HepG2 (cell line): ENCODE measurements around the gene BLID. TPM values are rescaled to one million over a fixed set of nuclear protein-coding genes. Genes with fewer than 3 reads are reported as not detected.

ENCODE experiments used
- ATAC-seq: fragments of 200-7000 bp; cut with Tn5 transposase; 3 replicates; pipeline ENCODE4 v1.9.1; 2020; ENCODE audit warnings: mild to moderate bottlenecking, moderate library complexity
- BruUV-seq: library from RNA; stranded (reverse); fragments of 400-500 nt; replicated peaks from 2 replicates; lab custom pipeline; 2021; lab: Mats Ljungman, UMichigan
- CTCF ChIA-PET: fragments of 300-600 bp; formaldehyde crosslinking; extraction: SDS; loops from one replicate; lab custom pipeline; 2021; ENCODE audit warnings: low total read pairs, inconsistent platforms, low intra/inter-chr PET ratio; lab: Yijun Ruan, JAX
- POLR2A ChIA-PET: fragments of 350-600 bp; sonication (Branson Sonifier 250); formaldehyde crosslinking; loops from one replicate; lab custom pipeline; 2020; ENCODE audit warnings: antibody characterized with exemption, inconsistent platforms; lab: Yijun Ruan, JAX
- DNase-seq: peaks from one replicate; pipeline ENCODE4 v3.0.0-alpha.2; 2015; ENCODE audit warnings: low spot score
- FAIRE-seq: peaks from 3 replicates; lab custom pipeline; 2011; peaks lifted over from hg19 to GRCh38; lab: Jason Lieb, UNC
- H2AFZ ChIP-seq: one replicate; pipeline ENCODE4 v1.6.1; 2011; ENCODE audit warnings: low read length, inconsistent platforms
- H3K27ac ChIP-seq: fragments of 300-600 bp; 3 replicates; pipeline ENCODE4 v1.8.0; 2011; ENCODE audit warnings: mixed run types, mild to moderate bottlenecking, mixed read lengths, low read length, inconsistent platforms; ENCODE audit not compliant: insufficient read depth; ENCODE audit errors: extremely low read length
- H3K27me3 ChIP-seq, 2 experiments: fragments of 200-600 bp in 1 of 2; 2 replicates in 1 of 2; 3 replicates in 1 of 2; pipeline versions ENCODE4 v1.6.0 to v1.8.0; 2011; ENCODE audit warnings: low read length in 2 of 2, mild to moderate bottlenecking in 2 of 2, moderate library complexity in 2 of 2, inconsistent platforms in 1 of 2; ENCODE audit not compliant: insufficient read depth in 2 of 2, control insufficient read depth in 1 of 2
- H3K36me3 ChIP-seq, 2 experiments: fragments of 200-600 bp in 1 of 2; replicated peaks in 1 of 2; 2 replicates in 1 of 2; 3 replicates in 1 of 2; pipeline versions ENCODE4 v1.5.1 to v1.8.0; 2011; ENCODE audit warnings: low read length in 2 of 2, inconsistent platforms in 1 of 2; ENCODE audit not compliant: insufficient read depth in 2 of 2, control insufficient read depth in 1 of 2
- H3K4me1 ChIP-seq: 2 replicates; pipeline ENCODE4 v1.5.1; 2012; ENCODE audit warnings: low read length, inconsistent platforms; ENCODE audit not compliant: insufficient read depth
- H3K4me2 ChIP-seq: 2 replicates; pipeline ENCODE4 v1.6.0; 2011; ENCODE audit warnings: low read depth, low read length, inconsistent platforms
- H3K4me3 ChIP-seq, 3 experiments: fragments of 200-600 bp in 1 of 3; sonication (generic), shearing (Covaris generic) in 1 of 3; replicated peaks in 1 of 3; 2 replicates each; pipeline ENCODE4 v1.5.1; 2011 to 2016; ENCODE audit warnings: low read length in 3 of 3, inconsistent platforms in 2 of 3, low read depth in 2 of 3, mild to moderate bottlenecking in 2 of 3, control low read depth in 1 of 3, mixed read lengths in 1 of 3; ENCODE audit not compliant: insufficient read depth in 1 of 3
- H3K79me2 ChIP-seq: one replicate; pipeline ENCODE4 v1.6.1; 2011; ENCODE audit warnings: low read length, inconsistent platforms; ENCODE audit not compliant: insufficient read depth
- H3K9ac ChIP-seq: 2 replicates; pipeline ENCODE4 v1.6.0; 2011; ENCODE audit warnings: mild to moderate bottlenecking, low read depth, low read length, inconsistent platforms; ENCODE audit not compliant: insufficient read depth
- H3K9me3 ChIP-seq: 2 replicates; pipeline ENCODE4 v1.5.1; 2012; ENCODE audit warnings: mild to moderate bottlenecking, low read length
- H4K20me1 ChIP-seq: 2 replicates; pipeline ENCODE4 v1.6.0; 2011; ENCODE audit warnings: inconsistent platforms, mild to moderate bottlenecking, low read length, moderate library complexity; ENCODE audit not compliant: insufficient read depth
- AHR ChIP-seq: IDR thresholded peaks from 2 replicates; pipeline ENCODE4 v1.6.1; 2018; ENCODE audit warnings: missing genetic modification reagents, missing compliant biosample characterization
- CAMTA2 ChIP-seq: sonication (generic); formaldehyde crosslinking; IDR thresholded peaks from 2 replicates; pipeline ENCODE4 v1.4.0; 2020; ENCODE audit warnings: mild to moderate bottlenecking, missing genetic modification reagents, borderline replicate concordance
- CHD4 ChIP-seq: fragments of 200-600 bp; sonication (generic); IDR thresholded peaks from 2 replicates; pipeline ENCODE4 v1.7.0; 2017; ENCODE audit warnings: mild to moderate bottlenecking, low read length, borderline replicate concordance
- NFE2 ChIP-seq: sonication (generic); formaldehyde crosslinking; IDR thresholded peaks from 2 replicates; pipeline ENCODE4 v1.4.0; 2020; ENCODE audit warnings: missing genetic modification reagents
- NONO ChIP-seq, 2 experiments: fragments of 450-650 bp in 1 of 2; sonication (generic) in 1 of 2; formaldehyde crosslinking in 1 of 2; IDR thresholded peaks in 1 of 2; conservative IDR thresholded peaks in 1 of 2; 2 replicates each; pipeline versions ENCODE4 v1.6.1 to v1.8.0; 2017 to 2022; ENCODE audit warnings: mild to moderate bottlenecking in 1 of 2, missing genetic modification reagents in 1 of 2, moderate library complexity in 1 of 2
- ZNF431 ChIP-seq: sonication (generic); formaldehyde crosslinking; IDR thresholded peaks from 2 replicates; pipeline ENCODE4 v1.9.0; 2022; ENCODE audit warnings: missing genetic modification reagents, low read depth, mild to moderate bottlenecking, borderline replicate concordance
- in situ Hi-C: cut with HindIII; loops from 2 replicates; pipeline ENCODE4 v1.10.0; 2017; ENCODE audit warnings: low pct_unique_long_range_greater_than_20kb; ENCODE audit not compliant: extremely low pct_ligation_motif_present
- intact Hi-C: fragments of 100-400 bp; cut with micrococcal nuclease; formaldehyde crosslinking; loops from one replicate; pipeline ENCODE4 v1.10.0; 2022; ENCODE audit not compliant: unreplicated experiment
- polyA plus RNA-seq, 8 experiments: library from polyadenylated mRNA; depleted of rRNA in 3 of 8; stranded (reverse) in 7 of 8; unstranded in 1 of 8; fragments of >200 nt; fragmentation: Illumina TruSeq in 4 of 8; extraction: Trizol in 4 of 8; gene quantifications; 2 replicates each; pipeline versions ENCODE4 v1.2.1 to v1.2.3, GENCODE V29; 2011 to 2016; ENCODE audit warnings: low read depth in 4 of 8, missing spikeins in 1 of 8, mixed read lengths in 1 of 8; ENCODE audit not compliant: insufficient read depth in 1 of 8
- total RNA-seq, 5 experiments: library from RNA; depleted of rRNA; stranded (reverse); fragments of >200 nt; fragmentation: Illumina TruSeq; extraction: Trizol; gene quantifications; 2 replicates each; pipeline ENCODE4 v1.2.3, GENCODE V29; 2016; ENCODE audit warnings: low read depth in 1 of 5
- TF ChIP-seq, protein P1 (sequence below): sonication (generic); formaldehyde crosslinking; IDR thresholded peaks from 2 replicates; pipeline ENCODE4 v1.4.0; 2020; ENCODE audit warnings: mild to moderate bottlenecking, low read depth, missing genetic modification reagents
- TF ChIP-seq, protein P2 (sequence below), 2 experiments: sonication (generic) in 1 of 2; formaldehyde crosslinking in 1 of 2; IDR thresholded peaks; 2 replicates each; pipeline versions ENCODE4 v1.4.0 to v1.6.1; 2016 to 2020; ENCODE audit warnings: borderline replicate concordance in 1 of 2, low read depth in 1 of 2, mild to moderate bottlenecking in 1 of 2, missing genetic modification reagents in 1 of 2
- TF ChIP-seq, protein P3 (sequence below): sonication (generic); formaldehyde crosslinking; IDR thresholded peaks from 2 replicates; pipeline ENCODE4 v1.4.0; 2020; ENCODE audit warnings: missing genetic modification reagents, borderline replicate concordance

The BLID gene
- total and polyA plus RNA-seq, 2 of the 13 experiments (the other 11 are each of a cell fraction or from before 2014, with no cell fraction given): not detected

DNA sequence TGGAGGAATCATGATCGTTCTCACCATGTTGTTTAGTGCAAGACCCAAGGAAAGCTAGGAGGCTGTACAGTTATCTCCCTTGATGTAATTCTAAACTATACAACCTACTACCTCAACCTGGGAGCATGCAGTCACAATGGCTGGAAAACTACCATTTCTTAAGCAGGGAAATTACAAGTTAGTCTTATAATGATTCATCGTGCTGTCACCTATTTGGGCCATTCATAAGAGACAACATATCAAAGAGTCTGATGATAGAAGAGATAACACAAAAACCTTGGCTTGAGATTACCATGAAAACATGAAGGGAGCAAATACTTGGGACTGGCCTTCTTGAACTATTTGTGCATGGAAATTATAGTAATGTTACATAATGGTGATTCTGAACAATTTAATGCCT lies 30.5 kb upstream of the BLID start (continued):
- TF ChIP-seq, protein P1, sequence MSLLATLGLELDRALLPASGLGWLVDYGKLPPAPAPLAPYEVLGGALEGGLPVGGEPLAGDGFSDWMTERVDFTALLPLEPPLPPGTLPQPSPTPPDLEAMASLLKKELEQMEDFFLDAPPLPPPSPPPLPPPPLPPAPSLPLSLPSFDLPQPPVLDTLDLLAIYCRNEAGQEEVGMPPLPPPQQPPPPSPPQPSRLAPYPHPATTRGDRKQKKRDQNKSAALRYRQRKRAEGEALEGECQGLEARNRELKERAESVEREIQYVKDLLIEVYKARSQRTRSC (CRISPR knock-in tag): no peak
- TF ChIP-seq AHR (CRISPR knock-in tag) (no peak), ZNF431 (no peak), CHD4 (no peak), NFE2 (no peak)

DNA sequence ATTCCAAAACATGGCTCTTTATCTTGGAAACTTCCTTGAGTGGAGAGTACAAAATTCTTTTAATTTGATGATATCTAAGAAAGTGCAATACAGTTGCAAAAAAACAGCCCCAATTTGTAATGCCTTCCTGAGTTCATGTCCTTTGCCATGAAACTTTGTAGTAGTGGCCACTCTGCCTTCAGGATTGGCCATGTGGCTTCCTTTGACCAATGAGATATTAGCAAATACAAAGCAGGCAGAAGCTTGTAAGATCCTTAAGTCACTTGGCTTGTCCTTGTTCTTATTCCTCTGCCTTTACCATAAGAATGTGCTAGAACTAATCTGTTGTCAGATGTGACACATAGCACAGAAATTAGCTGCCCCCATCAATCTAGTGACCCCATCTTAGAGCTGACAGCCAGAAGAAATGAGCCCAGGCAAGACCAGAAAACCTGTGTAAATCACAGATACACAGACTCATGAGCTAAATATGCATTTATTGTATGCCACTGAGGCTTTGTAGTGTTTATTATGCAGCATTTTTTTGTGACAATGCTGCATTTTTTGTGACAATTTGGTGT lies 29.8 kb upstream of the BLID start:
- H3K9me3 ChIP-seq: no peaks in the 10 kb centered on the region
- ChIA-PET CTCF (no interaction called here), POLR2A (no interaction called here)
- TF ChIP-seq, protein P2, sequence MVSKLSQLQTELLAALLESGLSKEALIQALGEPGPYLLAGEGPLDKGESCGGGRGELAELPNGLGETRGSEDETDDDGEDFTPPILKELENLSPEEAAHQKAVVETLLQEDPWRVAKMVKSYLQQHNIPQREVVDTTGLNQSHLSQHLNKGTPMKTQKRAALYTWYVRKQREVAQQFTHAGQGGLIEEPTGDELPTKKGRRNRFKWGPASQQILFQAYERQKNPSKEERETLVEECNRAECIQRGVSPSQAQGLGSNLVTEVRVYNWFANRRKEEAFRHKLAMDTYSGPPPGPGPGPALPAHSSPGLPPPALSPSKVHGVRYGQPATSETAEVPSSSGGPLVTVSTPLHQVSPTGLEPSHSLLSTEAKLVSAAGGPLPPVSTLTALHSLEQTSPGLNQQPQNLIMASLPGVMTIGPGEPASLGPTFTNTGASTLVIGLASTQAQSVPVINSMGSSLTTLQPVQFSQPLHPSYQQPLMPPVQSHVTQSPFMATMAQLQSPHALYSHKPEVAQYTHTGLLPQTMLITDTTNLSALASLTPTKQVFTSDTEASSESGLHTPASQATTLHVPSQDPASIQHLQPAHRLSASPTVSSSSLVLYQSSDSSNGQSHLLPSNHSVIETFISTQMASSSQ (IDR thresholded peaks at IDR 0.05; ENCODE audit: low read depth): no peak
- TF ChIP-seq, protein P2 (CRISPR knock-in tag; IDR thresholded peaks at IDR 0.05; ENCODE audit: borderline replicate concordance): no peak
- TF ChIP-seq NONO (IDR thresholded peaks at IDR 0.05) (no peak), NONO (CRISPR knock-in tag; conservative IDR thresholded peaks at IDR 0.05) (no peak), CAMTA2 (CRISPR knock-in tag) (no peak)
- TF ChIP-seq, protein P3, sequence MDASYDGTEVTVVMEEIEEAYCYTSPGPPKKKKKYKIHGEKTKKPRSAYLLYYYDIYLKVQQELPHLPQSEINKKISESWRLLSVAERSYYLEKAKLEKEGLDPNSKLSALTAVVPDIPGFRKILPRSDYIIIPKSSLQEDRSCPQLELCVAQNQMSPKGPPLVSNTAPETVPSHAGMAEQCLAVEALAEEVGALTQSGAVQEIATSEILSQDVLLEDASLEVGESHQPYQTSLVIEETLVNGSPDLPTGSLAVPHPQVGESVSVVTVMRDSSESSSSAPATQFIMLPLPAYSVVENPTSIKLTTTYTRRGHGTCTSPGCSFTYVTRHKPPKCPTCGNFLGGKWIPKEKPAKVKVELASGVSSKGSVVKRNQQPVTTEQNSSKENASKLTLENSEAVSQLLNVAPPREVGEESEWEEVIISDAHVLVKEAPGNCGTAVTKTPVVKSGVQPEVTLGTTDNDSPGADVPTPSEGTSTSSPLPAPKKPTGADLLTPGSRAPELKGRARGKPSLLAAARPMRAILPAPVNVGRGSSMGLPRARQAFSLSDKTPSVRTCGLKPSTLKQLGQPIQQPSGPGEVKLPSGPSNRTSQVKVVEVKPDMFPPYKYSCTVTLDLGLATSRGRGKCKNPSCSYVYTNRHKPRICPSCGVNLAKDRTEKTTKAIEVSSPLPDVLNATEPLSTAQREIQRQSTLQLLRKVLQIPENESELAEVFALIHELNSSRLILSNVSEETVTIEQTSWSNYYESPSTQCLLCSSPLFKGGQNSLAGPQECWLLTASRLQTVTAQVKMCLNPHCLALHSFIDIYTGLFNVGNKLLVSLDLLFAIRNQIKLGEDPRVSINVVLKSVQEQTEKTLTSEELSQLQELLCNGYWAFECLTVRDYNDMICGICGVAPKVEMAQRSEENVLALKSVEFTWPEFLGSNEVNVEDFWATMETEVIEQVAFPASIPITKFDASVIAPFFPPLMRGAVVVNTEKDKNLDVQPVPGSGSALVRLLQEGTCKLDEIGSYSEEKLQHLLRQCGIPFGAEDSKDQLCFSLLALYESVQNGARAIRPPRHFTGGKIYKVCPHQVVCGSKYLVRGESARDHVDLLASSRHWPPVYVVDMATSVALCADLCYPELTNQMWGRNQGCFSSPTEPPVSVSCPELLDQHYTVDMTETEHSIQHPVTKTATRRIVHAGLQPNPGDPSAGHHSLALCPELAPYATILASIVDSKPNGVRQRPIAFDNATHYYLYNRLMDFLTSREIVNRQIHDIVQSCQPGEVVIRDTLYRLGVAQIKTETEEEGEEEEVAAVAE: no peak
- DNase-seq (no peak), ATAC-seq (no peak), FAIRE-seq (no peak)
- 0 out of 2 replicates have a peak, but pooled peaks cover 4% of the 10 kb centered on the region for H3K4me1 ChIP-seq
- H4K20me1 ChIP-seq: no peaks in the 10 kb centered on the region
- no peaks in the 10 kb centered on the region for H3K79me2 ChIP-seq
- H3K27ac ChIP-seq: no peak overlapping the region
- H3K36me3 ChIP-seq: no peaks in the 10 kb centered on the region
- no peak overlapping the region for H3K4me3 ChIP-seq
- no TSS peak for BruUV-seq
- H3K27me3 ChIP-seq: no peaks in the 10 kb centered on the region; a peak in 1 of 5 replicates
- no peak overlapping the region for H3K4me2 ChIP-seq
- intact Hi-C loops (no loop called here), in situ Hi-C loops (no loop called here)
- no peak overlapping the region for H2AFZ ChIP-seq
- no peak overlapping the region for H3K9ac ChIP-seq
